Measurements from ENCODE around the gene MGAT5.

Gene MGAT5

GRCh38 chr2:134435505-134435904 lies 181.6 kb downstream of the MGAT5 start:
- TF ChIP-seq CTCF (IDR thresholded peaks at IDR 0.05; ENCODE audit: extremely low read depth, missing control alignments) = no peak
- no peak for DNase-seq (ENCODE audit: low spot score)

GRCh38 chr2:134435936-134436335 lies 182.1 kb downstream of the MGAT5 start:
- TF ChIP-seq CTCF (IDR thresholded peaks at IDR 0.05; ENCODE audit: extremely low read depth, missing control alignments) = no peak
- DNase-seq (ENCODE audit: low spot score) = no peak

GRCh38 chr2:134436706-134437105 lies 182.8 kb downstream of the MGAT5 start:
- no peak for DNase-seq (ENCODE audit: low spot score)

GRCh38 chr2:134438371-134438770 lies 184.5 kb downstream of the MGAT5 start:
- no peak for TF ChIP-seq CTCF (IDR thresholded peaks at IDR 0.05; ENCODE audit: extremely low read depth, missing control alignments)
- no peak for DNase-seq (ENCODE audit: low spot score)

More at GRCh38 chr2:134436706-134437105, 182.8 kb downstream of the MGAT5 start:
- TF ChIP-seq CTCF (IDR thresholded peaks at IDR 0.05; ENCODE audit: extremely low read depth, missing control alignments) = no peak

GRCh38 chr2:134440336-134440909 lies 186.6 kb downstream of the MGAT5 start:
- TF ChIP-seq CTCF (IDR thresholded peaks at IDR 0.05; ENCODE audit: extremely low read depth, missing control alignments) = no peak

GRCh38 chr2:134441153-134441863 lies 187.4 kb downstream of the MGAT5 start:
- no peak for DNase-seq (ENCODE audit: low spot score)
- no peak for TF ChIP-seq CTCF (IDR thresholded peaks at IDR 0.05; ENCODE audit: extremely low read depth, missing control alignments)

More at GRCh38 chr2:134440336-134440909, 186.6 kb downstream of the MGAT5 start:
- DNase-seq (ENCODE audit: low spot score) = no peak

- no peak for DNase-seq (ENCODE audit: low spot score)
- no peak for TF ChIP-seq CTCF (IDR thresholded peaks at IDR 0.05; ENCODE audit: extremely low read depth, missing control alignments)
Observed at GRCh38 chr2:134443814-134444480, 190.1 kb downstream of the MGAT5 start.

All from GM20000 (cell line).